SU-DHL-6 (cell line): Measurements from ENCODE around the gene CLEC16A.

Experiments used
- H2AFZ ChIP-seq: fragments of 200-600 bp; sonication (generic); 2 replicates; pipeline ENCODE4 v1.6.1; 2014; ENCODE audit warnings: low read depth, mild to moderate bottlenecking, moderate library complexity, mixed read lengths, antibody characterized with exemption, low read length; ENCODE audit not compliant: severe bottlenecking
- H3F3A ChIP-seq: fragments of 200-600 bp; shearing (Covaris generic); 2 replicates; pipeline ENCODE4 v1.6.0; 2016; ENCODE audit warnings: antibody characterized with exemption, mild to moderate bottlenecking; ENCODE audit not compliant: insufficient read depth
- H3K27ac ChIP-seq: fragments of 200-600 bp; sonication (generic); 2 replicates; pipeline ENCODE4 v1.5.1; 2016; ENCODE audit warnings: low read depth, mild to moderate bottlenecking, low read length, moderate library complexity, mixed read lengths
- H3K27me3 ChIP-seq: fragments of 200-600 bp; sonication (generic), shearing (Covaris generic); 2 replicates; pipeline ENCODE4 v1.6.0; 2014; ENCODE audit warnings: mild to moderate bottlenecking, low read length
- H3K36me3 ChIP-seq: fragments of 200-600 bp; sonication (generic); 2 replicates; pipeline ENCODE4 v1.6.1; 2014; ENCODE audit warnings: mild to moderate bottlenecking, low read length, mixed read lengths
- H3K4me2 ChIP-seq: fragments of 300-600, 200-600 bp; shearing (Covaris generic), sonication (generic); 2 replicates; pipeline ENCODE4 v1.6.0; 2014; ENCODE audit warnings: low read length, low read depth, mild to moderate bottlenecking; ENCODE audit not compliant: poor library complexity, severe bottlenecking
- H3K4me3 ChIP-seq: fragments of 200-600 bp; sonication (generic); 2 replicates; pipeline ENCODE4 v1.5.1; 2014; ENCODE audit warnings: antibody characterized with exemption, low read length, mild to moderate bottlenecking, mixed read lengths; ENCODE audit not compliant: insufficient read depth, poor library complexity, severe bottlenecking
- H3K79me2 ChIP-seq: fragments of 200-600 bp; sonication (generic); 2 replicates; pipeline ENCODE4 v1.6.1; 2014; ENCODE audit warnings: mild to moderate bottlenecking, low read length, moderate library complexity; ENCODE audit not compliant: insufficient read depth
- H3K9ac ChIP-seq: fragments of 200-600 bp; sonication (generic); 2 replicates; pipeline ENCODE4 v1.7.0; 2014; ENCODE audit warnings: mild to moderate bottlenecking, low read length
- H3K9me2 ChIP-seq: fragments of 200-600 bp; sonication (generic); replicated peaks from 2 replicates; pipeline ENCODE4 v1.6.1; 2014; ENCODE audit warnings: low read length; ENCODE audit not compliant: insufficient read depth
- H3K9me3 ChIP-seq: fragments of 200-600 bp; sonication (generic); 2 replicates; pipeline ENCODE4 v1.6.1; 2014; ENCODE audit warnings: low read length, mixed read lengths; ENCODE audit not compliant: insufficient read depth
- H4K20me1 ChIP-seq: fragments of 200-600 bp; sonication (generic); 2 replicates; pipeline ENCODE4 v1.6.1; 2014; ENCODE audit warnings: low read depth, mild to moderate bottlenecking, antibody characterized with exemption, low read length, moderate library complexity, mixed read lengths
- EZH2phosphoT487 ChIP-seq: fragments of 200-600 bp; sonication (generic), shearing (Covaris generic); conservative IDR thresholded peaks from 2 replicates; pipeline ENCODE4 v1.6.1; 2018; ENCODE audit warnings: mild to moderate bottlenecking, antibody characterized with exemption, low read length, moderate library complexity, mixed read lengths
- TF ChIP-seq, protein P1 (sequence below): fragments of 200-600 bp; sonication (generic); IDR thresholded peaks from one replicate; pipeline ENCODE4 v1.5.1; 2017; ENCODE audit warnings: antibody characterized with exemption, mild to moderate bottlenecking, low read length, moderate library complexity; ENCODE audit not compliant: insufficient read depth, poor library complexity, severe bottlenecking

The CLEC16A gene

DNA sequence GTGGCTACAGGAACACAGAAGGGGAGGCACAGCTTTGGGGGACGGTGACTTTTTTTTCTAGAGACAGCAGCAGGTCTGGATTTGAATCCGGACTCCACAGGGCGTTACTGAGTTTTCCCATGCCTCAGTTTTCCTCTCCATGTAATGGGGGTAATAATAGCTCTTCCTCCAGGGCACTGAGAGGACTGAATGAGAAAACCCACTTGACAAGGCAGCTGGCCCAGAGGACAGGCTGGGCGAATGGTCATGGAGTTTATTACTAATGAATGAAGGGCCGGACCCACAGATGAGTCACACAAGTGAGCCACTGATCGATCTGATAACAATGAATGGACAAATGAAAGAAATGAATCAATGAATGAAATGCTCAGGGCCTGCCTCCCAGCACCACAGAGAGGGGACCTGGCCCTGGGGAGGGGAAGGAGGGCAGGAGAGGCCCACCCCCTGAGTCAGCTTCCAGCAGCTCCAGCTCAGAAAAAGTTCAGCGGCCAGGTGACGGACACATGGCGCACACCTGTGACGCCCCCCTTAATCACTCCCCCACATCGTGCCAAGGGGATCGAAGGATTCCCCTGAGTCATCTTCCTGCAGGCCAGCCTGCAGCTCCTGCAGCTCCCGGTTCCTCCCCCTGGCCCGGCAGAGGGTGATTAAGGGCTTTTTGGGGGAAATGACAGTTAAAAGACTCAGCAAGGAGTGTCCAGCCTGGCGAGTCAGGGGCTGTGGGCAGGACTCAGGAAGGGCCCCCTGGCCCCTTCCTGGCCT lies 257.3 kb downstream of the CLEC16A start:
- H3K9me3 ChIP-seq: no peaks in the 10 kb centered on the region
- H3K9ac ChIP-seq: no peak overlapping the region
- no peak overlapping the region for H2AFZ ChIP-seq
- no peaks in the 10 kb centered on the region for H3K27me3 ChIP-seq
- H4K20me1 ChIP-seq: no peaks in the 10 kb centered on the region
- no peak overlapping the region for H3K4me2 ChIP-seq
- no peak for TF ChIP-seq EZH2phosphoT487
- TF ChIP-seq, protein P1, sequence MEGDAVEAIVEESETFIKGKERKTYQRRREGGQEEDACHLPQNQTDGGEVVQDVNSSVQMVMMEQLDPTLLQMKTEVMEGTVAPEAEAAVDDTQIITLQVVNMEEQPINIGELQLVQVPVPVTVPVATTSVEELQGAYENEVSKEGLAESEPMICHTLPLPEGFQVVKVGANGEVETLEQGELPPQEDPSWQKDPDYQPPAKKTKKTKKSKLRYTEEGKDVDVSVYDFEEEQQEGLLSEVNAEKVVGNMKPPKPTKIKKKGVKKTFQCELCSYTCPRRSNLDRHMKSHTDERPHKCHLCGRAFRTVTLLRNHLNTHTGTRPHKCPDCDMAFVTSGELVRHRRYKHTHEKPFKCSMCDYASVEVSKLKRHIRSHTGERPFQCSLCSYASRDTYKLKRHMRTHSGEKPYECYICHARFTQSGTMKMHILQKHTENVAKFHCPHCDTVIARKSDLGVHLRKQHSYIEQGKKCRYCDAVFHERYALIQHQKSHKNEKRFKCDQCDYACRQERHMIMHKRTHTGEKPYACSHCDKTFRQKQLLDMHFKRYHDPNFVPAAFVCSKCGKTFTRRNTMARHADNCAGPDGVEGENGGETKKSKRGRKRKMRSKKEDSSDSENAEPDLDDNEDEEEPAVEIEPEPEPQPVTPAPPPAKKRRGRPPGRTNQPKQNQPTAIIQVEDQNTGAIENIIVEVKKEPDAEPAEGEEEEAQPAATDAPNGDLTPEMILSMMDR: no peak
- H3K36me3 ChIP-seq: no peaks in the 10 kb centered on the region
- H3K79me2 ChIP-seq: no peaks in the 10 kb centered on the region
- H3K4me3 ChIP-seq: no peak overlapping the region
- no peaks in the 10 kb centered on the region for H3K9me2 ChIP-seq
- H3K27ac ChIP-seq: no peak overlapping the region
- H3F3A ChIP-seq: no peaks in the 10 kb centered on the region

DNA sequence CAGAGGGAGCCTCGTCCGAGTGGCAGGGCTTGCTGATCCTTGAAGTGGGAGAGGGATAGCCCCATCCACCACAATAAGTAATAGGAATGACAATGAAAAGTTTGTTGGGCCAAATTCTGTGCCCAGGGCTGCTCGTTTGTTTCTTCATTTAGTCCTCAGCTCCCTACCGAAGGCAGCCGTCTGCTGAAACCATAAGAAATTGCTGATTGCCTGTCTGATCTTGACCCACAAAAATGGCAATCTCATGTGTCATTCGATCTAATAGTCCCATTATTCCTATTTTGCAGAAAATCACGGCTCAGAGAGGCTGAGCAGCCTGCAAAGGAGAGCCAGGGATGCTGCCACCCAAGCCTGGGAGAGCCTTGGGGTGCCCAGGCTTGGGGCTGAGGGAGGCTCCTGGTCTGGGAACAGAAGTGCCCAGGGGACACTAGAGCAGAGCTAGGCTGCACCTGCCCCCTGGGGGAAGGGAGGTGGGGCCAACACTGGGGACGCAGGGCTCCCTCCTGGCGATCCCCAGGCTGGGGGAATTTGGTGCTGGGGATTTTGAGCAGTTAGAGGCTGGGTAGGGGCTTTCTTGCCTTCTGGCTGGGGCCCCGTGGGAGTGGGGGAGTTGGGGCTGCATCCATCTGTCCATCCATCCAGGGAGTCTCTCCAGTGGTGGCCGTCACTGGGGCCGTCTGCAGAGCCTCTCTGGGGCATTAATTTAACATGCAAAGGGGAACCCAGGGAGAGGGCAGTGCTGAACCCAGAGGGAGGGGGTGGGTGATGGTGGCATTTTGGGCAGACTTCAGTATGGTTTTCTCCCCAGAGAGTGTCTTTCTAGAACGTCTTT lies 258.1 kb downstream of the CLEC16A start:
- no peak overlapping the region for H2AFZ ChIP-seq
- H3K9ac ChIP-seq: no peak overlapping the region
- H3F3A ChIP-seq: no peaks in the 10 kb centered on the region
- H3K79me2 ChIP-seq: no peaks in the 10 kb centered on the region
- peaks cover under 1% of the 10 kb centered on the region; the same call in 1 of the 2 replicates for H3K9me3 ChIP-seq
- H3K4me2 ChIP-seq: no peak overlapping the region
- no peak overlapping the region for H3K27ac ChIP-seq
- TF ChIP-seq, protein P1: no peak
- no peak for TF ChIP-seq EZH2phosphoT487
- no peaks in the 10 kb centered on the region for H3K27me3 ChIP-seq
- no peak overlapping the region for H3K4me3 ChIP-seq
- H3K9me2 ChIP-seq: no peaks in the 10 kb centered on the region
- H3K36me3 ChIP-seq: no peaks in the 10 kb centered on the region
- H4K20me1 ChIP-seq: no peaks in the 10 kb centered on the region

- H3K79me2 ChIP-seq: no peaks in the 10 kb centered on the region
- H3K9ac ChIP-seq: no peak overlapping the region
- no peaks in the 10 kb centered on the region for H4K20me1 ChIP-seq
- H3K4me3 ChIP-seq: no peak overlapping the region
- no peak for TF ChIP-seq EZH2phosphoT487
- TF ChIP-seq, protein P1: no peak
- H3K9me2 ChIP-seq: no peaks in the 10 kb centered on the region
- H3K27me3 ChIP-seq: no peaks in the 10 kb centered on the region
- no peak overlapping the region for H3K27ac ChIP-seq
- no peaks in the 10 kb centered on the region for H3F3A ChIP-seq
- H2AFZ ChIP-seq: no peak overlapping the region
- H3K9me3 ChIP-seq: peaks cover 7% of the 10 kb centered on the region; the same call in 1 of the 2 replicates
- no peak overlapping the region for H3K4me2 ChIP-seq
- H3K36me3 ChIP-seq: no peaks in the 10 kb centered on the region
Measured at GRCh38 chr16:11203111-11203623, 258.8 kb downstream of the CLEC16A start.
